GM21526 (cell line): ENCODE data around the gene DDX18.
A peak's percentile ranks its signal among the peaks of the same experiment; 100 is the strongest.
"Not testable (repeated sequence)": the region's sequence is repeated elsewhere in the genome, so short reads cannot be mapped to it uniquely, and the experiment has no call there.

Experiments used
- ATAC-seq: cut with Tn5 transposase; IDR thresholded peaks from one replicate; pipeline ENCODE4 v1.9.1; 2021; ENCODE audit warnings: moderate library complexity; ENCODE audit not compliant: unreplicated experiment, low FRiP score

The DDX18 gene

GRCh38 chr2:117814417-117815264, at the start of gene DDX18:
TSS of gene DDX18 (plus strand) at chr2:117814691. CDS start at chr2:117814778, 87 bp downstream.
- peak; percentile 96 for ATAC-seq

- no peak for ATAC-seq
Measured at GRCh38 chr2:117770730-117771129, 43.8 kb upstream of the DDX18 start.

- no peak for ATAC-seq
Measured at GRCh38 chr2:117771969-117772630, 42.4 kb upstream of the DDX18 start.

GRCh38 chr2:117774716-117775115, 39.8 kb upstream of the DDX18 start:
- no peak for ATAC-seq

- no peak for ATAC-seq
Measured at GRCh38 chr2:117775703-117776219, 38.7 kb upstream of the DDX18 start.

GRCh38 chr2:117776888-117777287, 37.6 kb upstream of the DDX18 start:
- ATAC-seq, result no peak

- no peak for ATAC-seq
Measured at GRCh38 chr2:117785740-117786139, 28.8 kb upstream of the DDX18 start.

- ATAC-seq, result no peak
Measured at GRCh38 chr2:117786520-117786919, 28.0 kb upstream of the DDX18 start.

- ATAC-seq, result no peak
Measured at GRCh38 chr2:117789505-117789904, 25.0 kb upstream of the DDX18 start.

- no peak for ATAC-seq
Measured at GRCh38 chr2:117794668-117795067, 19.8 kb upstream of the DDX18 start.

- no peak for ATAC-seq
Measured at GRCh38 chr2:117801826-117802225, 12.7 kb upstream of the DDX18 start.

GRCh38 chr2:117803644-117804325, 10.7 kb upstream of the DDX18 start:
- not testable (repeated sequence) for ATAC-seq

GRCh38 chr2:117812443-117812842, 2.0 kb upstream of the DDX18 start:
- ATAC-seq, result no peak

GRCh38 chr2:117815946-117816345, 1.5 kb downstream of the DDX18 start:
- no peak for ATAC-seq

- no peak for ATAC-seq
Measured at GRCh38 chr2:117818921-117819320, 4.4 kb downstream of the DDX18 start.

GRCh38 chr2:117820444-117820843, 6.0 kb downstream of the DDX18 start:
- no peak for ATAC-seq

- no peak for ATAC-seq
Measured at GRCh38 chr2:117825437-117825836, 10.9 kb downstream of the DDX18 start.

GRCh38 chr2:117827464-117827863, 13.0 kb downstream of the DDX18 start:
- not testable (repeated sequence) for ATAC-seq

- ATAC-seq, result no peak
Measured at GRCh38 chr2:117828870-117829269, 14.4 kb downstream of the DDX18 start.

- no peak for ATAC-seq
Measured at GRCh38 chr2:117832332-117832731, 17.8 kb downstream of the DDX18 start.
